Muscle of arm (tissue), 12 donors: ENCODE results near the gene NUDT6. TPM values are rescaled to one million over a fixed set of nuclear protein-coding genes. Genes with fewer than 3 reads are reported as not detected.
"Not testable (repeated sequence)": the region's sequence is repeated elsewhere in the genome, so short reads cannot be mapped to it uniquely, and the experiment has no call there.

Experiments used
- DNase-seq: peaks from one replicate; pipeline ENCODE4 v3.0.0-alpha.2; 2013
- polyA plus RNA-seq, 12 donors: library from polyadenylated mRNA; unstranded; fragments of 120-200 nt; gene quantifications; one replicate each; pipeline ENCODE4 v1.2.1, GENCODE V29; 2013; ENCODE audit not compliant: insufficient read length in 12 of 12

NUDT6 gene
- polyA plus RNA-seq, 12 donors, result 6.5 to 13.9 (median 10.0) TPM; not detected in 1

DNA sequence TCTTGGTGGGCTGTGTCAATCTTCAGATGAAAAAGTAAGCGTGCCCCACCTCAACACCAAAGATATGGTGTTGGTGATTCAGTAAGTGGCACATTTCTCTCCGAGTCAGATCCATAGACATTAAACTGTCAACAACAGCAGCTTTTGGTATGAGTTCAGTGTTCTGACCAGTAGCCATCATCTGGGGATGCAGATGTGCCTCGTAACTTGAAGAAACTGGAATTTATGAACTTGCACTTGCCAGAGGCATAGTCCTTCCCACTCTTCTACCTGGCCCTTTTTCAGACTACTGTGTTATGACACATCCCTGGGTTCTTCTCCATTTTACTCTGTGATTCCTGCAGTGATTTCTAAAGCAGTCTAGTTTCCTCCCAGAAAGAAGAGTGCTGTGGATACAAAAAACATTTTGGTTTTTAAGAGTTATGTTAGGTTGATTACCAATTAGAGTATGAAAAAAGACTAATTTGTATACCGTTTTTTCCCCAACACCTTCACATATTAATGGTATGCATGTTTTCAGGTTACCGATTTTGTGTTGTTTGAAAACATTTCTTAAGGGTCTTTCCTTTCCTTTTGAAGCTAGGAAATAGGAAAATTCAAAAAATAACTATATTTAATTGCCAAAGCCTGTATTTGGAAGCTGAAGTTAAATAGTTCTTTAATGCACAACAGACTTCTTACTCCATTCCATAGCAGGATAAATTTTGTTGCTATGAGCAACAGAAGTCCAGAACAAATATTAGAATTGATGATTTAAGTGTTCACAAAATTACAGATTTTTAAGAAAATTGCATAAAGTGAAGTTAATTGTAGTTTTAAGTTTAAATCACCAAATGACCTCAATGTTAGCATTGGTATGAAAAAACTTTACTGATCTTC lies 39.3 kb downstream of the NUDT6 start:
- peak; percentile 64 for DNase-seq

DNA sequence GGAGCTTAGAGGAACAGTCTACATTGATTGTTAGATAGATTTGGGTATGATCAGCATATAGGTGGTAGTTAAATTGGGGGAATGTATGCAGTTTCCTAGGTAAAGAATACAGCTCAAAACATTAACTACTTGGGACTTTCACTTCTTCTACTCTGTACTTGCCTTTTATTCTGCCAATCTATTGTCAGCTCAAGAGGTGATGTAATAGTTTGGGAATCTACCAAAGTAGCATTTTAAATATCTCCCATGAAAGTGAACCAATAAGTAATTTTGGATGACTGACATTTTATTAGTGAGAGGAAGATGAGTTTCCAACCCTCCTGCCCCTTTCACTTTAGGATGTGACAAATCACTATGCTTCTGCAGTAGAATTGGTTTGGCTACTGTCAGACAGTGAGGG lies 43.4 kb downstream of the NUDT6 start:
- no peak for DNase-seq

DNA sequence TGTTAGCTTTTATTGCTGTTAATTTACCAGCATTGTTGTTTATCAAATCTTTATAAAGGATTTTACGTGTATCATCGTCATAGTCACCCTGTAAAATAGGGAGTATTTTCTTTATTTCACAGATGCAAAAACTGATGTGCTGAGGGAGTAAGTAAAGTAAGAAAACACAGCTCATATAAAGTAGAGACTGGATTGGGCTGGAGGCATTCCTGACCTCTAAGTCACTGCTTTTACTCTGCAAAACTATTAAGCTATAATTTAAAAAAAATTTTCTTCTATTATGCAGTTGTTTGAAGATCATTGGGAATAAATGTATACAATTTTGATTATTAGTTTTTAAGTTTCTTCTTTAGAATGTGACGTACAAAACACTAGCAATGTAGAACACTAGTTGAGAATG lies 45.9 kb downstream of the NUDT6 start:
- DNase-seq, result no peak

DNA sequence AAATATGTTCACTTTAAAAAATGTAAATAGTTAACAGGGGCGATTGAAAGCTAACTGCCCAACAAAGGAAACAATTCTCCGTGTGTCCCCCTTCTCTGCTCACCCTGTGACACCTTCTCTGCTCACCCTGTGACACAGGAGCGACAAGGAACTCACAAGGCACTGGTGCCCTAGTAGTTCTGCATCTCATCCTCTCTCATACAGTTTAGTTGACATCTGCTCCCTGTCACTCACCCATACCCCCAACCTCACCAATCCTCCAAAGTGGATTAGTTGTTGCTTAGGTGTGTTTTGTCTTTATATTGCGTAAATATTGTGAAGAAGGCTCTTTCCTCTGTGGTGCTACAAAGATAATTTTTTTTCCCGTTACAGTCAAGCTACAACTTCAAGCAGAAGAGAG lies 46.4 kb downstream of the NUDT6 start:
- DNase-seq, result no peak

DNA sequence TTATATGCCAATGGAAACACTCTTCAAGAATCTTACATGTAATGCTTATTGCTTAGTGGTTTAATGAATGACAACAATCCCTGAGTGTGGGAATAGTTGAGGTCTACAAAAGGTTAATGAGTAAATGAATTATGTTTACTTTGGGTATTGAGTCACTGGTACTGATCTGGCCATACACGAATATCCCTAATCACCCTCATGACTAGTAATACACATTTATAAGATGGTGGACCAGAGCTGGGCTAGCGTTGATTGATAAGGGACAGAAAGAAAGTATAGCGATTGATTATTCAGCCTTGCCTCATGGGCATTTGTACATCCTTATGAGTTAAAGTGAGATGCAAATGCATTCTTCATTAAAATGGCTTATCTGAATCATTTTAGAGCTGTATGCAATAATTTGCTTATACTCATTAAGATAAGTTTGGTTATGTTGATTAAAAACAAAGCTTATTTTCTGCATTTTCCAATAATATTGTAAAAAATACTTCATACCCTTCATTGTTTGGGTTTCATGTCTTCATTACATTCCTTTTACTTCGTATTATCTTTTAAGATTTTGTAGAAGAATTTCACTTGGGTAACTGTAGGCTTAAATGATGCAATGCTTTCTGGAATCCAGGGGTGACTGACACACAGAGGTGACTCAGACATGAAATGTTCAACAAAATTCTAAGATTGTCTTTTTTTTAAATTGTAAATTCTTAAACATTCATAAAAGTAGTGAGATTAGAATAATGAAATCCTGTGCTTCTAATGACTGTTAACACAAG lies 48.4 kb downstream of the NUDT6 start:
- DNase-seq, result no peak

DNA sequence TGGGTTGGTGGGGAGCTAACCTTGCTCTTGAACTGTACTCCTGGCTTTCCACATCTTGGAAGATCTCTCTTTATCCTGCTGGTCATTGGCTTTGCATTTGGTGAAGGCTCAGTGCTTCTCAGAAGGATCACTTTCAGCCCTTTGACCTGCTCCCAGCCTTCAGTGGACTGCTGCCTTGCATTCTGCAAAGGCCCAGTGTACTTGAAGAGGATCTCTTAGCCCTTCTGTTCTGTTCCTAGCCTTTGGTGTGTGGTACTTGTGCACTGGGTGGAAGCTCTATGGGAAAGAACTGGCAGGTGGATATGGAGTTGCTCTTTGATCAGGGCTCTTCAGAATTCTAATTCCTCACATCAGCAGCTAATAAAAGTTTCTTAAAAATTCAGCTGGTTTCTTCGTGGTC lies 49.3 kb downstream of the NUDT6 start:
- no peak for DNase-seq

DNA sequence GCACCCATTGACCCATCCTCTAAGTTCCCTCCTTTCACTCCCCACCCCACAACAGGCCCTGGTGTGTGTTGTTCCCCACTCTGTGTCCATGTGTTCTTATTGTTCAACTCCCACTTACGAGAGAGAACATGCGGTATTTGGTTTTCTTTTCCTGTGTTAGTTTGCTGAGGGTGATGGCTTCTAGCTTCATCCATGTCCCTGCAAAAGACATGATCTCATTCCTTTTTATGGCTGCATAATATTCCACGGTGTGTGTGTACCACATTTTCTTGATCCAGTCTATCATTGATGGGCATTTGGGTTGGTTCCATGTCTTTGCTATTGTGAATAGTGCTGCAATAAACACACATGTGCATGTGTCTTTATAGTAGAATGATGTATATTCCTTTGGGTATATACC lies 54.2 kb downstream of the NUDT6 start:
- DNase-seq, result not testable (repeated sequence)

DNA sequence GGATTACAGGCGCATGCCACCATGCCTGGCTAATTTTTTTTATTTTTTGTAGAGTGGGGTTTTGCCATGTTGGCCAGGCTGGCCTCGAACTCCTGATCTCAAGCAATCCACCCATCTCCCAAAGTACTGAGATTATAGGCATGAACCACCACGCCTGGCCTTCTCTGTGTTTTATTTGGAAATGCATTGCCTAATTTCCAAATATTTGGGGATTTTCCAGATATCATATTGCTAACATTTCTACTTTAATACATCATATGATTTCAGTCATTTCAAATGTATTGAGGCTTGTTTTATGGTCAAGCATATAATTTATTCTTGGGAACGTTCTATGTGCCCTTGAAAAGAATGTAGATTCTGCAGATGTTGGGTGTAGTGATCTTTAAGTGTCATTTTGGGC lies 57.0 kb downstream of the NUDT6 start:
- no peak for DNase-seq

DNA sequence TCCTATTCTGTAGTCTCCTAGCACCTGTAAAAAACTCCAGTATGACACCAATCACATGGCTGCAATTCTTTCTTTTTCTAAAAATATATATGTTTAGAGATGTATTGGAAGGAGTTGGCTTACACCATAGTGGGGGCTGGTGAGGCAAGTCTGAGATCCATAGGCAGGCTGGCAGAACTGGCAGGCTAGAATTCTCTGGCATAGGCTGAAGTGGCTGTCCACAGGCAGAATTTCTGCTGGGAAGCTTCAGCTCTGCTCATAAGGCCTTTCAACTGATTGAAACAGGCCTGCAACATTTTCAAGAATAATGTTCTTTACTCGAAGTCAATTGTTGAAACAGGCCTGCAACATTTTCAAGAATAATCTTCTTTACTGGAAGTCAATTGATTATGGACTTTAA lies 58.8 kb downstream of the NUDT6 start:
- no peak for DNase-seq

DNA sequence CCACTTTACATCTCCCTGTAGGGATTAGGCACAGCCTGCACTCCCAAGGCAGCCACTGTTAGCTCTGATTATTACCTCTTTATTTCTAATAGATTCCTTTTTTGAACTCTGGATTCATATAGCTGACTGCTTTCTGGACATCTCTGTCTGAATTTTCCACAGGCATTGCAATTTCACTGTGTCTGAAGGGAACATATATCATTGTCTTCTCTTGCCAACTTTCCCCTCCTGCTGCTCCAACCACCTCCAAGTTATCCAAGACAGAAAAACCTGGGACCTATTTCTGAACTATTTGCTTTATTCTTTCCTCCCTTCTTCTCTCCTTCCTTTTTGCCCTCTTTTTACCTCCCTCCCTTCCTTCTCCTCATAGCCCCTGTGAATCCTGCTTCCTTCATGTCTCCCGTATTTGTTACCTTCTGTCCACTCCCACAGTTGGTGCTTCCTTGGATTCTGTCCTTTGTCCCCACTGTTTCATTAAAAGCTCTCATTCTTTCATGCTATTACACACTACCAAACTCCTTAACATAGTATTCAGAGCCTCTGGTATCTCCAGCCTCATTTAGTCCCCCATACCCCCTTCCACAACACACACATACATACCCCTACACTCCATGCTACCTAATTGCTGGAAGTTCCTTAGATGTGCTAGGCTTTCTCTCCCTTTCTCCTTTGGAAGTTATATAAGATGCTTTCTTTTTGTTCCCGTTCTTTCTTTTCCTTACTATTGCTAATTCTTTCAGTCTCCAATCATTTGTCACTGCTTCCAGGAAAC lies 61.0 kb downstream of the NUDT6 start:
- DNase-seq, result peak; percentile 75

DNA sequence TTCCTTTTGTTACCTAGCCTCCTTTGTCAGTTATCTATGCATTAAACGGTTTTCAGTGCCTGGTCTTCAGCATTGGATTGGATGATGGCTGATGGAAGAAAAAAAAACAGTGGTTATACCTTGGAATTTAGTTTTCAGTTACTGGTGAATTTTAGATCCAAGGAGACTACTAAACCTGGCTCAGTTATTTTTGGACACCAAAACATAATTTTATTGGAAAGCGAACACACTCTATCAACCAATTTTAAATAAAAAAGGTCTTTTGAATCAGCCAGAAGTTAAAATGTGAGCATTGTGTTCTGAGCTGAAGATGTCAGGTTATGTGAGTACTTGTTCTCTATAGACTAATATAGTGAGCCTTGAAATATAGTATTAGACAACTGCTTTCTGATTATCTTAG lies 63.7 kb downstream of the NUDT6 start:
- no peak for DNase-seq

DNA sequence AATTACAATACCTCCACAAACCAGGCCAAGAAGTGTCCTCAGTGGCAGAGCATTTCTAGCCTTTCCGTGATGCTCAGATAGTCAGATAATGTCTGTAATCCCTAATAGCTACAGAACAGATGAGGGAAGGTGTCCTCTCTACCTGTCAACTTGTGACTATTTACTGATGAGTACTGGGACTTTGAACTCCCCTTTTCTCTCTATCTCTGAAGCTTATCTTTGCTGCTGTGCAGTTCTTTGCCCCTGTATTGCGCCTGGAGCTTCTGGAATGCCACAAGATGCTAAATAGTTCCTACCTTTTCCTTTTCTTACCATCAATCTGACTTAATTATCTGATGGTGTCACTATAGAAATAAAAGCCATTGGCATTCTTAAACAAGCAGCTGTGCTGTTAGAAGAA lies 65.2 kb downstream of the NUDT6 start:
- DNase-seq, result no peak

DNA sequence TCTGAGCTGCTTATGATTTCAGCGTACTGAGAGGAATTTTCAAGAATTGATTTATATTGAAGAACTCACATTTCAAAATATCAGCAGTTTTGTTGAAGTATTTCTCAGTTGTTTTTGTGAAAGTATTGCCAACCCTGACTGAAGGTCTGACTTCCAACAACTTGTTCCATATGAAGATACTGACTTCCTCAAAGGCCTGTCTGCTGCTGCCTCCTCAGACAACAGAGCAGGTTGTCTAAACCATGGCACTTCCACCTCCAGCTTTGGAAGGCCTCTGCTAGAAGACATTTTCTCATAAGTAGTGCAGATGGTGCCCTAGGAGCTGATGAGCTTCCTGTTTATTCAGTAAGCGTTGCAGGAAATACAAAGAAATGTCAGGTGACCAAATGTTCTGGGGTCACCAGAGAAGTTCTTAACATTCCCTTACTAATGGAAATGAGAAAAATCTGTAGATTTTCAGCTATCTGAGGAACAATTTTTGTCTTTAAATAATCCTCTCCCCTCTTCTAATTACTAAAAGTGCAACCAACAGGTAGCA lies 67.0 kb downstream of the NUDT6 start:
- peak; percentile 51 for DNase-seq

DNA sequence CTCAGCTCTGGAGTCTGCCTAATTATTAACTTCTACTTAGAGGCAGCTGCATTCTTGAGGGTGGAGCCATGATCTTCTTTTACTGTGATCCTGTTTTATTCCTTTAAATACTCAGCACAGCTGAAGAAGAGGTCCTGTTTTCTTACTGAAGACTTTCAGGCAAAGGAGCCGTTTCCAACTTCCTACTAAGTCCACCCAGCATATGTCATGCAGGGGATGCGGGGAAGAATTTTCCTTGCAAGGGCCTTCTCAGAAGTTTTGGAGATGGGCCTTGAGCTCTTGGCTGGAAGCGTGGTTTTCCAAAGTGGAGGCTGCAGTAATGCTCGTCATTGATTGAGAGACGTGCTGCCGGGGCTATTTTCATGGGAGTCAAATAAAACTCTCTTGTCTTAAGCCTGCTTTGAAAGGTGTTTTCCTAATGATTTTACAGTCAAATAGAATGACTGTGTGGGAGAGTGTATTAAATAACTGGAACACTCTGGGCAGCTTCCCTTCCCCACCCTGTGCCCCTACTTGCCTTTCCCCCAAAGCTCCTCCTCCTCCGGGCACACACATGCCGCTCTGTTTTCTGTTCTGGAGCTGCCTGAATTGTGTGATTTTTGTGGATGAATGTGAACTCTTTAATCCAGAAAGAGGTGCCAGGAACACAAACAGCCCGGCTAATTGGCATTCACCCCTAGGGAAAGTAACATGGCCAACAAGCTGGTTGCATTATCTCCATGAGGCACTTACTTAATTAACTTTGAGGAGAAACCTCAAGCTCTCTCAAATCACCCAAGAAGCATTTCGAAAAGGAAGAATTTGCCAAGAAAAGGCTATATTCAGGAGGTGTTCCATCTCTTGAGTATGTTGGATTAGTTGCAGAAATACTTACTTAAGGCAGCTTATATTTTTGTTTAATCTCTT lies 67.7 kb downstream of the NUDT6 start:
- peak; percentile 94 for DNase-seq

DNA sequence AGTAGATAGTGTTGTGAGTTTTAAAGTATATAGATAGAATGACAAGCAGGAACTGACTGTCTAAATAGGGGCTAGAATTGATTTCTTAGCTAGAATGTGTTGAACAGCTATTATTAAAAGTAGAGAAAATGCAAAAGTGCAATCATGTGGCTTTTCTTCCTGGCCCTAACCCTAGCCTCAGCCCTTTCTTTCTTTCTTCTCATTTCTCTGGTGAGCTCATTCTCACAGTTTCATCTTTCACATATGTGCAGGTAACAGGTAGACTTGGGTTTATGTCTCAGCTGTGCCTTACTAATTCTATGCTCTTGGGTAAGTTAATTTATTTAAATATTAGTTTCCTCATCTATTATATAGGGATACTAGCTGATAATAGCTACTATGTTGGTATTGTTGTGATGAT lies 70.8 kb downstream of the NUDT6 start:
- DNase-seq, result no peak

DNA sequence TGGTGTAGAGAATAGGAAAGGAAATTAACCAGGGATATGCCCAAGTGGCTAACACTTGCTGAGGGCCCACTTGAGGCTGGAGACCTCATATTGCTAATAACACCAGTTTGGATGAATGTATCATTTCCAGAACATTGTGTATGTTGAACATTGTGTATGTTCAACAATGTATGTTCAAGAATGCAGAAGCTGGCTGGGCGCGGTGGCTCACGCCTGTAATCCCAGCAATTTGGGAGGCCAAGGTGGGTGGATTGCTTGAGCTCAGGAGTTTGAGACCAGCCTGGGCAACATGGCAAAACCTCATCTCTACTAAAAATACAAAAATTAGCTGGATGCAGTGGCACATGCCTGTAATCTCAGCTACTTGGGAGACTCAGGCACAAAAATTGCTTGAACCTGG lies 72.6 kb downstream of the NUDT6 start:
- not testable (repeated sequence) for DNase-seq

DNA sequence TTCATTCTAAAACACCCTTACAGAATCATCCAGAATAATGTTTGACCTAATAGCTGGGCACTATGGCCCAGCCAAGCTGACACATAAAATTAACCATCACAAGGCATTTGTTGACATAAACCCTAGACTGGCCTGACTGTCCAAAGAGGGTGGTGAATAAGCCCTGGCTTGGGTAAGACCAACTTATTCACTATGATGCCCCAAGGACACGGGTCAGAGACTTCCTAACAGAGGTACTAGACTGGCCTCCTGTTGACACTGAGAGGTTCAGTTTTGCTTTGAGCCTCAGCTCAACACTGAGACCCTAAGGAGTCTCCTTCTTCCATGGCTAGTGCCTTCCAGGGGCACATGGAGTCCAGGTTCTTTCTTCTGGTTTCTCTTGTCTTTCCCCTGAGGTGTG lies 74.5 kb downstream of the NUDT6 start:
- no peak for DNase-seq

DNA sequence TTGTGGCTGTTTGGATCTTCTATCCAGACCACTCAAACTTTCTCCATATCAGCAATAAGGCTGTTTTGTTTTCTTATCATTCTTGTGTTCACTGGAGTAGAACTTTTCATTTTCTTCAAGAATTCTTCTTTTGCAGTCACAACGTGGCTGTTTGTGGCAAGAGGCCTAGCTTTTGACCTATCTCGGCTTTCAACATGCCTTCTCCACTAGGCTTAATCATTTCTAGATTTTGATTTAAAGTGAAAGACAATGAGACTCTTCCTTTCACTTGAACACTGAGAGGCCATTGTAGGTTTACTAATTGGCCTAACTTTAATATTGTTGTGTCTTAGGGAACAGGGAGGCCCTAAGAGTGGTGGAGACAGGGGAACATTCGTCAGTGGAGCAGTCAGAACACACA lies 76.6 kb downstream of the NUDT6 start:
- DNase-seq, result no peak

DNA sequence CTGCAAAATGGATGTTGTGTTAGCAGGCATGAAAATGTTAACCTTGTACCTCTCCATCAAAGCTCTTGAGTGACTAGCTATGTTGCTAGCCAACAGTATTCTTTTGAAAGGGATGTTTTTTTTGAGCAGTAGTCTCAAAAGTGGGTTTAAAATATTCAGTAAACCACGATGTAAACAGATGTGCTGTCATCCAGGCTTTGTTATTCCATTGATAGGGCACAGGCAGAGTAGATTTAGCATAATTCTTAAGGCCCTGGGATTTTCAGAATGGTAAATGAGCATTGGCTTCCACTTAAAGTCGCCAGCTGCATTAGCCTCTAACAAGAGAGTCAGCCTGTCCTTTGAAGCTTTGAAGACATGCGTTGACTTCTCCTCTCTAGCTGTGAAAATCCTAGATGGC lies 77.3 kb downstream of the NUDT6 start:
- no peak for DNase-seq

DNA sequence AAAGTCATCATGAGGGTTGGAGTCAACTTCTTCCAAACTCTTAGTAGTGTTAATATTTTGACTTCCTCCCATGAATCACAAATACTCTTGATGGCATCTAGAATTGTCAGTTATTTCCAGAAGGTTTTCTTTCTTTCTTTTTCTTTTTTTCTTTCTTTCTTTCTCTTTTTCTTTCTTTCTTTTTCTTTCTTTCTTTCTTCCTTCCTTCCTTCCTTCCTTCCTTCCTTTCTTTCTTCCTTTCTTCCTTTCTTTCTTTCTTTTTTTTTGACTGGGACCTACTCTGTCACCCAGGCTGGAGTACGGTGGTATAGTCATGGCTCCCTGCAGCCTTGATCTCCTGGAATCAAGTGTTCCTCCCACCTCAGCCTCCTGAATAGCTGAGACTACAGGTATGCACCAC lies 78.0 kb downstream of the NUDT6 start:
- DNase-seq, result not testable (repeated sequence)

DNA sequence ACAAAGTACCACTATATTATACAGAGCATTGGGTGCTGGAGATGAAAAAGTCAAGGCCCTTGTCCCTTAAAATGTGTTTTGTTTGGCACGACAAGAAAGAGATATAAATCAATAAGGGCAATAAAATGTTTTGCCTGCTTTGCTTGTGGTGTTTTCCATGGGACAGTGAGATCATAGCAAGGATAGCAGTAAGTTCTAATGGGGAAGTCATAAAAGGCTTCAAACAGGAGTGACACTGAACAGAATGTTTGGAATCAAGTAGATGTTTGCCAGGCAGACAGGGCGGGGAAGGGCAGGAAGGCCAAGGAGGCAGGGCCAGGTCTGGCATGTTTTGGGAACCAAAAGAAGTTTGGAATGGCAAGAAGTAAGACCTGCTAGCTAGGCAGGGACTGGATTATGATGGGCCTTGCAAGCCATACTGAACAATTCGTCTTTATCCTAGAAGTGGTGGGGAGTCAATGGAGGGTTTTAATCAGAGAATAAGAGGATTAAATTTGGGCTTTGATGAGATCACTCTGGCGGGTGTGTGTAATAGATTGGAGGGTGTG lies 79.3 kb downstream of the NUDT6 start:
- no peak for DNase-seq
